ENCODE measurements around the gene FNBP1L. TPM values are rescaled to one million over a fixed set of nuclear protein-coding genes. Genes with fewer than 3 reads are reported as not detected.

FNBP1L gene
- total and polyA plus RNA-seq, 2 experiments from 2014 or later = 56.3 to 132 TPM

GRCh38 chr1:93474321-93474720 is 26.4 kb downstream of the FNBP1L start:
- Histone ChIP-seq H3K79me2 (replicated peaks; ENCODE audit: insufficient read depth) (peaks cover 100% of the 10 kb centered on the region), H3F3A (replicated peaks; ENCODE audit: low read depth) (0 out of 2 replicates have a peak, but pooled peaks cover 4% of the 10 kb centered on the region), H3K27ac (ENCODE audit: low read depth) (no peak overlapping the region), H3K4me2 (no peak overlapping the region), H2AFZ (no peak overlapping the region), H3K4me1 (ENCODE audit: insufficient read depth) (peaks cover 31% of the 10 kb centered on the region), H3K4me3 (no peak overlapping the region), H3K9me2 (ENCODE audit: insufficient read depth) (no peaks in the 10 kb centered on the region), H3K27me3 (ENCODE audit: insufficient read depth) (no peaks in the 10 kb centered on the region), H3K36me3 (ENCODE audit: insufficient read depth) (no peaks in the 10 kb centered on the region), H4K20me1 (replicated peaks; ENCODE audit: insufficient read depth) (peaks cover 46% of the 10 kb centered on the region)
- peaks cover 9% of the 10 kb centered on the region for H3K27me3 Mint-ChIP-seq (ENCODE audit: insufficient read depth, low read depth, poor library complexity)
- peaks cover 22% of the 10 kb centered on the region for H3K4me1 Mint-ChIP-seq
- DNase-seq (ENCODE audit: low spot score) (no peak), ATAC-seq (no peak)
- H3K9me3 Mint-ChIP-seq = peaks cover 14% of the 10 kb centered on the region
- H3K36me3 Mint-ChIP-seq (ENCODE audit: low read depth) = peaks cover 18% of the 10 kb centered on the region
- no peak overlapping the region for H3K27ac Mint-ChIP-seq
- H3K4me3 Mint-ChIP-seq = no peak overlapping the region
- TF ChIP-seq EZH2 (IDR thresholded peaks at IDR 0.05; ENCODE audit: low read depth, unreplicated experiment) (no peak), CREB1 (CRISPR knock-in tag; IDR thresholded peaks at IDR 0.05; ENCODE audit: low read depth) (no peak), ZNF331 (CRISPR knock-in tag; IDR thresholded peaks at IDR 0.05; ENCODE audit: low read depth) (no peak), EZH2phosphoT487 (IDR thresholded peaks at IDR 0.05; ENCODE audit: unreplicated experiment) (no peak), ZNF114 (CRISPR knock-in tag; IDR thresholded peaks at IDR 0.05) (no peak), POLR2AphosphoS5 (IDR thresholded peaks at IDR 0.05; ENCODE audit: low read depth) (no peak), NANOG (IDR thresholded peaks at IDR 0.05; ENCODE audit: borderline replicate concordance) (no peak), ETS1 (IDR thresholded peaks at IDR 0.05) (no peak), ZNF462 (CRISPR knock-in tag; IDR thresholded peaks at IDR 0.05) (no peak)
- TF ChIP-seq, protein P1, sequence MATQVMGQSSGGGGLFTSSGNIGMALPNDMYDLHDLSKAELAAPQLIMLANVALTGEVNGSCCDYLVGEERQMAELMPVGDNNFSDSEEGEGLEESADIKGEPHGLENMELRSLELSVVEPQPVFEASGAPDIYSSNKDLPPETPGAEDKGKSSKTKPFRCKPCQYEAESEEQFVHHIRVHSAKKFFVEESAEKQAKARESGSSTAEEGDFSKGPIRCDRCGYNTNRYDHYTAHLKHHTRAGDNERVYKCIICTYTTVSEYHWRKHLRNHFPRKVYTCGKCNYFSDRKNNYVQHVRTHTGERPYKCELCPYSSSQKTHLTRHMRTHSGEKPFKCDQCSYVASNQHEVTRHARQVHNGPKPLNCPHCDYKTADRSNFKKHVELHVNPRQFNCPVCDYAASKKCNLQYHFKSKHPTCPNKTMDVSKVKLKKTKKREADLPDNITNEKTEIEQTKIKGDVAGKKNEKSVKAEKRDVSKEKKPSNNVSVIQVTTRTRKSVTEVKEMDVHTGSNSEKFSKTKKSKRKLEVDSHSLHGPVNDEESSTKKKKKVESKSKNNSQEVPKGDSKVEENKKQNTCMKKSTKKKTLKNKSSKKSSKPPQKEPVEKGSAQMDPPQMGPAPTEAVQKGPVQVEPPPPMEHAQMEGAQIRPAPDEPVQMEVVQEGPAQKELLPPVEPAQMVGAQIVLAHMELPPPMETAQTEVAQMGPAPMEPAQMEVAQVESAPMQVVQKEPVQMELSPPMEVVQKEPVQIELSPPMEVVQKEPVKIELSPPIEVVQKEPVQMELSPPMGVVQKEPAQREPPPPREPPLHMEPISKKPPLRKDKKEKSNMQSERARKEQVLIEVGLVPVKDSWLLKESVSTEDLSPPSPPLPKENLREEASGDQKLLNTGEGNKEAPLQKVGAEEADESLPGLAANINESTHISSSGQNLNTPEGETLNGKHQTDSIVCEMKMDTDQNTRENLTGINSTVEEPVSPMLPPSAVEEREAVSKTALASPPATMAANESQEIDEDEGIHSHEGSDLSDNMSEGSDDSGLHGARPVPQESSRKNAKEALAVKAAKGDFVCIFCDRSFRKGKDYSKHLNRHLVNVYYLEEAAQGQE (IDR thresholded peaks at IDR 0.05; ENCODE audit: unreplicated experiment) = no peak
- TF ChIP-seq, protein P2, sequence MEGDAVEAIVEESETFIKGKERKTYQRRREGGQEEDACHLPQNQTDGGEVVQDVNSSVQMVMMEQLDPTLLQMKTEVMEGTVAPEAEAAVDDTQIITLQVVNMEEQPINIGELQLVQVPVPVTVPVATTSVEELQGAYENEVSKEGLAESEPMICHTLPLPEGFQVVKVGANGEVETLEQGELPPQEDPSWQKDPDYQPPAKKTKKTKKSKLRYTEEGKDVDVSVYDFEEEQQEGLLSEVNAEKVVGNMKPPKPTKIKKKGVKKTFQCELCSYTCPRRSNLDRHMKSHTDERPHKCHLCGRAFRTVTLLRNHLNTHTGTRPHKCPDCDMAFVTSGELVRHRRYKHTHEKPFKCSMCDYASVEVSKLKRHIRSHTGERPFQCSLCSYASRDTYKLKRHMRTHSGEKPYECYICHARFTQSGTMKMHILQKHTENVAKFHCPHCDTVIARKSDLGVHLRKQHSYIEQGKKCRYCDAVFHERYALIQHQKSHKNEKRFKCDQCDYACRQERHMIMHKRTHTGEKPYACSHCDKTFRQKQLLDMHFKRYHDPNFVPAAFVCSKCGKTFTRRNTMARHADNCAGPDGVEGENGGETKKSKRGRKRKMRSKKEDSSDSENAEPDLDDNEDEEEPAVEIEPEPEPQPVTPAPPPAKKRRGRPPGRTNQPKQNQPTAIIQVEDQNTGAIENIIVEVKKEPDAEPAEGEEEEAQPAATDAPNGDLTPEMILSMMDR (conservative IDR thresholded peaks at IDR 0.05; ENCODE audit: low read depth in 2 of 2) = no peak
